ENCODE data around the gene CDS2. TPM values are rescaled to one million over a fixed set of nuclear protein-coding genes. Genes with fewer than 3 reads are reported as not detected.

Gene CDS2
- total RNA-seq, 1 experiment from 2014 or later, result 37.5 TPM

DNA sequence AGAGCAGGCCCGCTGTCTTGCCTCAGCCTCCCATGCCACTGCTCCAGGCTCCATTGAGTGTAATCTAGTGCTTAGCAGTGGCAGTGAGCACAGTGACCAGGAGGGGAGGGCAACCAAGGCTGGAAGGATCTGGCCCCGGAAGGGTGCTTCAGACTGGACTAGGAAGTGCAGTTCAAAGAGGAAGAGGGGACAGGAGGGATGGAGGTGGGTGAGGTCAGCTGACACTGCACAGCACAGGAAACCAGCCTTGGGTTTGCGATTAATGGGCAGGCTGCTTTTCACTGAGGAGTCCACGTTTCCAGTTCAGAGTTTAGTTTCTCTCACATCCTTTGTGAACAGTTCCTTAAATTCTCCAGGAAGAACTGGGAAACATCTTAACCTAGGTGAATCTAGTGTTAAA, 46.9 kb downstream of the CDS2 start:
- no peaks in the 10 kb centered on the region for H3K36me3 ChIP-seq (ENCODE audit: control insufficient read depth in 1 of 2, insufficient read depth in 2 of 2, low read length in 2 of 2)

More for the DNA sequence above, 46.9 kb downstream of the CDS2 start:
- POLR2A ChIA-PET, result no interaction called here
- ATAC-seq, result no peak
- no peaks in the 10 kb centered on the region for H3K9me2 ChIP-seq (ENCODE audit: insufficient read depth)
- RAD21 ChIA-PET (ENCODE audit: low non-redundant PET in 1 of 2, low total read pairs in 2 of 2, uncharacterized antibody in 2 of 2, unreplicated experiment in 2 of 2), result no interaction called here
- DNase-seq (ENCODE audit: low read depth, low spot score), result no peak
- intact Hi-C loops (cut with micrococcal nuclease), result no loop called here
- H4K20me1 ChIP-seq (ENCODE audit: insufficient read depth), result no peaks in the 10 kb centered on the region
- H2AFZ ChIP-seq (ENCODE audit: low read depth, low read length, poor library complexity, severe bottlenecking), result no peak overlapping the region
- CTCF ChIA-PET, result interaction anchor here (1.4 kb wide), 1 partner anchor 19 kb away, joined by 3 read pairs; no protein-coding TSS in a partner anchor
- TF ChIP-seq SIN3A (IDR thresholded peaks at IDR 0.05; ENCODE audit: low read depth) (no peak), EGR1 (IDR thresholded peaks at IDR 0.05; ENCODE audit: low read depth) (no peak), REST (IDR thresholded peaks at IDR 0.05; ENCODE audit: low read depth) (no peak), CEBPB (IDR thresholded peaks at IDR 0.05; ENCODE audit: low read depth) (no peak), ZBTB33 (IDR thresholded peaks at IDR 0.05; ENCODE audit: extremely low read depth, insufficient replicate concordance, low read length) (no peak), EZH2 (IDR thresholded peaks at IDR 0.05) (no peak), RAD21 (IDR thresholded peaks at IDR 0.05; ENCODE audit: low read depth) (no peak), TCF7L2 (IDR thresholded peaks at IDR 0.05; ENCODE audit: borderline replicate concordance, extremely low read depth, insufficient read depth, insufficient read length) (no peak), JUND (IDR thresholded peaks at IDR 0.05) (no peak), EZH2phosphoT487 (IDR thresholded peaks at IDR 0.05; ENCODE audit: borderline replicate concordance) (no peak), SRF (IDR thresholded peaks at IDR 0.05; ENCODE audit: low read depth) (no peak)
- TF ChIP-seq, protein P1, sequence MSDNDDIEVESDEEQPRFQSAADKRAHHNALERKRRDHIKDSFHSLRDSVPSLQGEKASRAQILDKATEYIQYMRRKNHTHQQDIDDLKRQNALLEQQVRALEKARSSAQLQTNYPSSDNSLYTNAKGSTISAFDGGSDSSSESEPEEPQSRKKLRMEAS (IDR thresholded peaks at IDR 0.05), result no peak
- H3K27ac ChIP-seq (ENCODE audit: low read depth, low read length), result no peak overlapping the region
- H3K4me3 ChIP-seq (replicated peaks in 1 of 2; ENCODE audit: low read depth in 1 of 2, low read length in 2 of 2), result no peak overlapping the region
- no peak overlapping the region for H3K4me2 ChIP-seq (ENCODE audit: low read length)
- H3K4me1 ChIP-seq (ENCODE audit: control insufficient read depth in 1 of 2, insufficient read depth in 2 of 2, low read length in 2 of 2), result peaks cover 8 to 9% of the 10 kb centered on the region in 2 experiments
- BruUV-seq (replicated peaks), result no TSS peak
- H3K9me3 ChIP-seq (ENCODE audit: control insufficient read depth in 1 of 2, insufficient read depth in 1 of 2, low read depth in 1 of 2, low read length in 2 of 2), result no peaks in the 10 kb centered on the region
- peaks cover 14% of the 10 kb centered on the region; the same call in 1 of the 2 replicates for H3K79me2 ChIP-seq (ENCODE audit: insufficient read depth, low read length)
- no peak overlapping the region for H3K9ac ChIP-seq (ENCODE audit: low read length)
- H3K27me3 ChIP-seq (ENCODE audit: insufficient read depth, low read length), result no peaks in the 10 kb centered on the region
